NCI-H128 (cell line): Measurements from ENCODE around the gene LHFPL6.

Experiments used
- DNase-seq: peaks from one replicate; lab custom pipeline; 2025; ENCODE audit not compliant: unreplicated experiment; lab: John Stamatoyannopoulos, UW

LHFPL6 gene

GRCh38 chr13:39557285-39557955 lies 45.6 kb downstream of the LHFPL6 start:
- DNase-seq: no peak

- no peak for DNase-seq
Observed at GRCh38 chr13:39556866-39557265, 46.1 kb downstream of the LHFPL6 start.

GRCh38 chr13:39554371-39554770 lies 48.6 kb downstream of the LHFPL6 start:
- DNase-seq: no peak

- no peak for DNase-seq
Observed at GRCh38 chr13:39552246-39552645, 50.7 kb downstream of the LHFPL6 start.

GRCh38 chr13:39550931-39551330 lies 52.1 kb downstream of the LHFPL6 start:
- no peak for DNase-seq

GRCh38 chr13:39547108-39547507 lies 55.9 kb downstream of the LHFPL6 start:
- no peak for DNase-seq

GRCh38 chr13:39542361-39542760 lies 60.6 kb downstream of the LHFPL6 start:
- DNase-seq: no peak

- no peak for DNase-seq
Observed at GRCh38 chr13:39540929-39541605, 61.9 kb downstream of the LHFPL6 start.

- peak; percentile 84 for DNase-seq
Observed at GRCh38 chr13:39538816-39539790, 63.9 kb downstream of the LHFPL6 start.

- no peak for DNase-seq
Observed at GRCh38 chr13:39536906-39537305, 66.1 kb downstream of the LHFPL6 start.

- no peak for DNase-seq
Observed at GRCh38 chr13:39536274-39536673, 66.7 kb downstream of the LHFPL6 start.

GRCh38 chr13:39533651-39534150 lies 69.3 kb downstream of the LHFPL6 start:
- DNase-seq: no peak

GRCh38 chr13:39531646-39532045 lies 71.3 kb downstream of the LHFPL6 start:
- DNase-seq: no peak

GRCh38 chr13:39530916-39531315 lies 72.1 kb downstream of the LHFPL6 start:
- no peak for DNase-seq

- no peak for DNase-seq
Observed at GRCh38 chr13:39528661-39528980, 74.4 kb downstream of the LHFPL6 start.

GRCh38 chr13:39527961-39528660 lies 74.9 kb downstream of the LHFPL6 start:
- no peak for DNase-seq

GRCh38 chr13:39527301-39527700 lies 75.7 kb downstream of the LHFPL6 start:
- DNase-seq: no peak

- DNase-seq: no peak
Observed at GRCh38 chr13:39526499-39526898, 76.5 kb downstream of the LHFPL6 start.

- DNase-seq: no peak
Observed at GRCh38 chr13:39525506-39525905, 77.5 kb downstream of the LHFPL6 start.

GRCh38 chr13:39524795-39525194 lies 78.2 kb downstream of the LHFPL6 start:
- no peak for DNase-seq

- DNase-seq: no peak
Observed at GRCh38 chr13:39522329-39522728, 80.7 kb downstream of the LHFPL6 start.
